ENCODE results near the gene GSK3B. TPM values are rescaled to one million over a fixed set of nuclear protein-coding genes. Genes with fewer than 3 reads are reported as not detected.
"Not testable (repeated sequence)": the region's sequence is repeated elsewhere in the genome, so short reads cannot be mapped to it uniquely, and the experiment has no call there.

Gene GSK3B
- total RNA-seq, 1 donor from 2014 or later, result 28.1 TPM

DNA sequence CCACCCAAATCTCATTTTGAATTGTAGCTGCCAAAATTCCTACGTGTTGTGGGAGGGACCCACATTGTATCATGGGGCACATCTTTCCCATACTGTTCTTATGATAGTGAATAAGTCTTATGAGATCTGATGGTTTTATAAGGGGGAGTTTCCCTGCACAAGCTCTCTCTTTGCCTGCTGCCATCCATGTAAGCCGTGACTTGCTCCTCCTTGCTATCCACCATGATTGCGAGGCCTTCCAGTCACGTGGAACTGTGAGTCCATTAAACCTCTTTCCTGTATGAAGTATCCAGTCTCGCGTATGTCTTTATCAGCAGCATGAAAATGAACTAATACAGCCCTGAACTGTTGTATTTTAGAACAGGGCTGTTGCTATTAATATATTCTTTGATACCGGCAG, 40.6 kb downstream of the GSK3B start:
- not testable (repeated sequence) for DNase-seq (ENCODE audit: low read depth in 2 of 2)

DNA sequence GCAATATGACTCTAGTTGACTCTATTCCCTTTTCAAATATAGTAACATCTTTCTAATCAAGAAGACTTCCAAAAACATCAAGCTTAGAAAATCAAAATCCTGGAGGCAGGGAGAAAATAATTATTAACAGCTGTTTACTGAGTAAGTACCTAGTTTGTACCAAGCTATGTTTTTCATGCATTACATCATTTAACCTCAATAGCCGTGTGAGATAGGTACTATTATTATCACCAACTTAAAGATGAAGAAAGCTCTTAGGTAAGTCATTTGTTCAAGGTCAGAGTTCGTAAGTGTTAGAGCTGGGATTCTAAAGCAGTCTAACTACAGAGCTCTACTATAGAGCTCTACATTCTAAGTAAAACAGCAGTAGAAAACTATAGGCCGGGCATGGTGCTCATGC, 41.6 kb downstream of the GSK3B start:
- DNase-seq (ENCODE audit: low read depth in 2 of 2), result no peak

DNA sequence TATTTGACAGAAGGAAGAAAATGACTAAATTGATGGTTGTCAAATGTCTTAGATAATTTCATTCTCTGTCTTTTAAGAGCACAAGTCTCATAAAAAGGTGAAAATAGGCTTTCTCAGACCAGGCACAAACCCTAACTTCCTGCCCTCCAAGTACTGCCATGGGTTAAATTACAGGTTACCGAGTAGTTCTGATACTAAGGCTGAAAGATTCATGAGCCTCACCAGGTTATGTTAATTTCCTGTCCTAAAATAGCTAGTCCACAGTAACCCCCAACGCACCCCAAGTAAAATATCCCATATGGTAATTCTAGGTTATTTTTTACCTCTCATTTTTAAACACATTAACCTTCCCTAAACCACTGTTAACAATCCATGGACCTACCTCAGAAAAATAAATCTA, 42.0 kb downstream of the GSK3B start:
- DNase-seq (ENCODE audit: low read depth in 2 of 2), result no peak

DNA sequence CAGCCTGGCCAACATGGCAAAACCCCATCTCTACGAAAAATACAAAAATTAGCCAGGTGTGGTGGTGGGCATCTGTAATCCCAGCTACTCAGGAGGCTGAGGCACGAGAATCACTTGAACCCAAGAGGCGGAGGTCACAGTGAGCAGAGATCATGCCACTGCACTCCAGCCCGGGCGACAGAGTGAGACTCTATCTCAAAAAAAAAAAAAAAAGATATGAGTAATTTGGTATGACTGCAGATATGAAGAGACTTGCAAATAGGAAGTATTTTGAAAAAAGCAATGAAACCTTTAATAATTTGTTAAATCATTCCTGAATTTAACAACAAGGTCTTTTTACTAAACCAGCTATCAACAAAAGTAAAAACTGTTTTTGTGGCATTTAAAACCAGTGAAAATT, 42.7 kb downstream of the GSK3B start:
- not testable (repeated sequence) for DNase-seq (ENCODE audit: low read depth in 2 of 2)

DNA sequence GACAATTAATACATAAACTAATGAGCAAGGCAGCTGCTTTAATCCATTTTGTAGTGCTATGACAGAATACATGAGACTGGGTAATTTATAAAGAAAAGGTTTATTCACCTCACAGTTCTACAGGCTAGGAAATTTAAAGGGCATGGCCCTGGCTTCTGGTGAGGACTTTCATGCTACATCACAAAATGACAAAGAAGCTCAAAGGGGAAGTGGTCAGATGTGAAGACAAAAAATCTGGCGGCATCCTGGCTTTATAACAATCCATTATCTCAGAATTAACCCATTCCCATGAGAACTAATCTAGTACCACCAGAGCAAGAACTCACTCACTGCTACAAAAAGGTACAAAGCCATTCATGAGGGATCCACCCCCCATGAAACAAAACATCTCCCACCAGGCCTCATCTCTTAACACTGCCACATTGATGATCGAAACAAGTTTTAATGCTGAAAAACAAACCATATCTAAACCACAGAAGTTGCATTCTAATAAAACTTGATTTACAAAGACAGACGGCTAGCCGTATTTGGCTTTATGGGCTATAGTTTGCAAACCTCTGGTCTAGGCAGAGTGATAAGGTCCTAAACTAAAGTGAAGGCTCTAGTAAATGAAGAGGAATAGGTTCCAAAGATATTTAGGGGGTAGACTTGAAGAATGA, 44.2 kb downstream of the GSK3B start:
- DNase-seq (ENCODE audit: low read depth in 2 of 2), result no peak

DNA sequence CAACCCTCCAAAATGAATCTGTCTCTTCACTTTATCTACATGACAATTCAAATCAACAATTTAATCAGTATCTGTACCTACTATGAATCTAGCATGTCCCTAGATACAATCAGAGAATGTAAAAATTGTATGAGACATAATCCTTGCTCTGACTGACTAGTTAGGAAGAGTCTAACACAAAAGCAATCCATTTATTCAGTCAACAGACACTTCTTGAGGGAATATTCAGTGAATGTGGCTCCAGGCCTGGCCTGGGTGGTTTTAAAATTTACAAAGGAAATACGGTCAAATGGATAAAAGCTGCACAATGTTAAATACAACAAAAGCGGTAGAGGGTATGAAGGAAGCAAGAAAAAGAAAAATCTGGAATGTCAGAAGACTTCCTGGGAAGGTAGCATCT, 45.2 kb downstream of the GSK3B start:
- no peak for DNase-seq (ENCODE audit: low read depth in 2 of 2)

DNA sequence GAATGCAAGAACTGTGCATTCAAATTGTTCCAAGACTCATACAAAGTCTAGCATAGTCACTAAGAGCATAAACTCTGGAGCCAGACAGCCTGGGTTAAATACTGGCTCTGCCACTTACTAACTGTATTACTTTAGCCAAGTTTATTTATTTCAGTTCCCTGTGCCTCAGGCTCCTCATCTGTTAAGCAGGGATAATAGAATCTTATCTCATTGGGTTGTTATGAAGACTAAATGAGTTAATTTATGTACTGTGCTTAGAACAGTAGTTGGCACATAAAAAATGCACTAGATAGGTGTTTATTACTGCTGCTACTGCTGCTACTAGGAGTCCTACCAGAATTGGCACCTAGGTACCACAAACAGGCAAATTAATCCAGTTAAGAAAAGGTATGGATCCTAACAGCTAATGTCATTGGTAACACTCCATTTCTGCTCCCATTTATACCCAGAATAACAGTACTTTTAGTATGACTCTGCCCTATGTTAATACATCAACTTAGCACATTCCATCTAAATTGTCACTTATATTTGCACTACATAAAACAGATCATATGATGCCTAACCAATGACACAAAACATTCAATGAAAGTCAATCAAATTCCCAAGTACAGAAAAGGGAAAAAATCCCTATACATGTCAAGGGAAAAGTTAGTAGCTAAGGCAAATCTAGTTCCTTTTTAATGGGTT, 45.7 kb downstream of the GSK3B start:
- no peak for DNase-seq (ENCODE audit: low read depth in 2 of 2)

DNA sequence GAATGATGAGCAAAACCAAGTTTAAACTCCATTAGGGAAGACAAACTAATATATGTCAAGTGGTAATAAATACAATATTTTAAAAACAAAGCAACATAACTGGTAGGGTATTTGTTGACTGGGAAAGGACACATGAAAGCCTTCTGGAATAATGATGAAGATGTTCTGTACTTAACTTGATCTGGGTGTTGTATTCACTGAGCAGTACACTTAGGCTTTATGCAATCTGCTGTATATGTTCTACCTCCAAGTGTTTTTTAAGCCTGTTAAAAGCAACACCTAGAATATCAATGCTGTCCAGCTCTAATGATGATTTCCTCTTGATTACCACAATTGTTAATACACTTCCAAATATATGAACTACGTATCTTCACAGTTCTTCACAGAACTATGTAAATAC, 46.6 kb downstream of the GSK3B start:
- DNase-seq (ENCODE audit: low read depth in 2 of 2), result no peak

DNA sequence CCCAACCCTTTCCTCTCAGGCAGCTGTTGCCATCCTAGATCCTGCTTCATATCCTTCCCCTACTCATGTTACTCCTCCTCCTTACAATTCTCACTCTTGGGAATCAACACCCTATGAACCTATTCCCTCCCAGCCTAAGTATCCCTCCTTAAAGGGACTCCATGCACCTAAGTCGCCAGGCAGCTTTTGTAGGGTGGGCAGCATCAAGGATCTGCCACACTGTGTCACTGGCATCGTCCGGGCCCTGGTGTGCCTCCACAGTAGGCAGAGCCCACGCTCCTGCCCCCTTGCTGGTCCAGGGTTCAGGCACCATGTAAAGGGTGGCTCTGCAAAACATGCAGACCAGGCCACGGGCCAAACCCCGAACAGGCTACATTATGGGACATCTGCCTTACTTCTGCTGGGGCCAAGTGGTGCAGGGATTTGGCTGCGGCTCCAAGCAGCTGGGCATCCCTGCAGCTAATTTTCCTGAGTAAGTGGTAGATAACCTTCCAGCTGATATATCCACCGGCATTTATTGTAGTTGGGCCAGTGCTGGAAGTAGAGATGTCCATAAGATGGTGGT, 53.4 kb downstream of the GSK3B start:
- DNase-seq (ENCODE audit: low read depth in 2 of 2), result no peak

DNA sequence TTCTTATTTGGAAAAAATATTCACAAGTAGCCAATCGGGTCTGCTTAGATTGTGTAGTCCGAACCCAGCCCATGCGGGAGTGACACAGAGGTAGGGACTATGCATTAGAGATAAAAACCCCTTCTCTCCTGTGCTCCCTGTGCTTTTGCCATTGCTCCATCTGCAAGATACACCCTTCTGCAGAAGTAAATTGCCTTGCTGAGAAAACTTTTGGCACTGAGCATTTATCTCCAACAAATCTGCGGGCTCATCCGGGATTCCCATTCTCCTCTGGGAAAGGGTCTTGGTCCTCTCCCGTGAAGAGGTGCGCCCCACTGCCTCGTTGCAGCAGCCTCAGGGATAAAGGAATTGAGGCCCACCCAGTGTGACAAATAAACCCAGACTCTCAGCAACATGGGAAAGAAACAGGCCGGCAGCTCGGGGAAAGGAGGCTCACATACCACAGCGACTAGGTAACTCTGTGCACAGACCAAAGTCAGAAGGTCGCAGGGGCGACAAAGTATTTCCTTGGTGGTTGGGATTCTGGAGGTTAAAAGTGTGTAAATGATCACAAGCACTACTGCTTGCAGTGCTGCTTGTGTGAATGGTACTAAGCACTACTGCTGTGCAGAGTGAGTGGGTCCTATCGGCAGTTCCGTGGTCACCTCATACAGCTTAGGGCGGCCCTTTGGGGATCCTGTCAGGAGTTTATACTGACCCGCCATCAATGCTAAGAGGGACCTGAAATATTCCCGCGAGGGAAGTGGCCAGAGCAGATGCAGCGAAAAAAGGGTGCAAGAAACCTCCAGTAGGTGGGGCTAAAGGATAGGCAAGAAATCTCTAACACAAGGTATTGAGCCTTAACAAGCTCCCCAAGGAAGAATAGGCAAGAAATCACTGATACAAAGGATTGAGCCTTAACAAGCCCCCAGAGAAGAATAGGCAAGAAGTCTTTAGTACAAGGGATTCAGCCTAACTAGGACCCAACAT, 54.3 kb downstream of the GSK3B start:
- DNase-seq (ENCODE audit: low read depth in 2 of 2), result no peak

DNA sequence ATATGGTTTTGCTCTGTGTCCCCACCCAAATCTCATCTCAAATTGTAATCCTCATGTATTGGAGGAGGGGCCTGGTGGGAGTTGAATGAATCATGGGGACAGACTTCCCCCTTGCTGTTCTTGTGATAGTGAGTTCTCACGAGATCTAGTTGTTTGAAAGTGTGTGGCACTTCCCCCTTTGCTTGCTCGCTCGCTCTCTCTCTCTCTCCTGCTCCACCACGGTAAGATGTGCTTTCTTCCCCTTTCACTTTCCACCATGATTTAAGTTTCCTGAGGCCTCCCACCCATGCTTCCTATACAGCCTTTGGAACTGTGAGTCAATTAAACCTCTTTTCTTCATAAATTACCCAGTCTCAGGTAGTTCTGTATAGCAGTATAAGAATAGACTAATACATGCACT, 60.7 kb downstream of the GSK3B start:
- DNase-seq (ENCODE audit: low read depth in 2 of 2), result no peak

DNA sequence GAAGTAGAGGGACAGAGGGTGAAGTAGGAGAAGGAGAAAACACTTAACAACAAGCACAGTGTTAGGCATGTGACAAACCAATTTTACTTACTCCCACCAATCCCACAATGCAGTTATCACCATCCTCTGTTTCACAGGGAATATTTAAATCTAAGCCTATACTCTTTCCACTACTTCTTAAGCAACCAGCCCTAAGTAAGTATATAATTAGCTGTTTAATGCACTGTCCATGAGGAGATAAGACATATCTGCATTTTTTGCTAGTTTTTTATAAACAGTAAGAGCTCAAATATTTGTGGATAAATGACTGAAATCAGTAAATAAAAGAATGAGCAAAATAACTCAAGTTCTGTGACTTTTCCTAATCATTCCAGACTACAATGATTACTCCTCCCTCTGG, 62.7 kb downstream of the GSK3B start:
- DNase-seq (ENCODE audit: low read depth in 2 of 2), result no peak

DNA sequence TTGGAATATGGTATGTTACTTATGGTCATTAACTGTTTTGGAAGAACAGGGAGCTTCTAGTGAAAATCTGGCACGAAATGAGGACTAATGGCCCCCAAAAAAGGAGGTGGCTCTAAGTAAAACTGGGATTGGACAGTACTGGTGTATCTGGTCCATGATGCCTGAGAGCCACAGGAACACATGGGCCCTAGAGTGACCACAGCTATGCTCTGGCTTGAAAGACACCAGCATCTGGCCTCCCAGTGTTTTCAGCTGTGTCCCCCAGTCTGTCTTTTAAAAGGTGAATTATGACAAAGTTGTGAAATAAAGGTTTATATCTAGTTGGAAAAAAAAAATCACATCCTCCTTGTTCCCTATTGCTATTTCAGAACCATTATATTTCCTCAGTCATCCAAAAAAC, 64.5 kb downstream of the GSK3B start:
- no peak for DNase-seq (ENCODE audit: low read depth in 2 of 2)

DNA sequence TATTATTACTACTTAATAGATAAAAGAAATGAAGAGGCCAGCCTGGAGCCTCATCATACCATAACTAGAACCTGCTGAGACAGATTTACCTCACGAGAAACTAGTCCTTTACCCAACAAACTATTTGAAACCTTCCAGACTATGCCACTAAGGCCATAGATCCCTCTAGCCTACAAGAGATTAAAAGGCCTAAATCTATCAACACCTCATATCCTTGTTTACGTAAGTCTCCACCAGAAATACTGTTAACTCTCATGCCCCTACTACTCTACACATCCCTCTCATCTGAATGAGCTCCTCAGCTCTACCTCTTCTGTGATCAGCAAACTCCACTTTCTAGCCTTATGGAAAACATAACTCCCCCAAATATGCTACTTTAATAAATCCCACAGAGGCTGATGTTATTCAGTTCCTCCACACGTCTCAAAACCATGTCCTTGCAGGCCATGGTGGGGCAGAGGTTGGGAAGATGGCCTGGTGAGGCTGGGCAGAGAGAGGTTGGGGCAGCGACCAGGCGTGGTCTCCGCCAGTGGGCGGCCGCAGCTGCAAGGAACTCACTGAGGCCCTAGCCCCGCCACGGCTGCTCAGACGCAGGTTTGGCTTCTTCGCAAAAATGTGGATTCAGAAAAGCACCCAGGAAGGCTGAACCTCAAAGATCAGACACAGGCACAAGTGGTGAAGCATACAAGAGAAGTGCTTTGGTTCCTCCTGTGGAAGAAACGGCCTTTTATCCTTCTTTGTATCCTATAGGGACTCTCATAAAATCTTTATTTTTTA, 65.8 kb downstream of the GSK3B start:
- no peak for DNase-seq (ENCODE audit: low read depth in 2 of 2)

DNA sequence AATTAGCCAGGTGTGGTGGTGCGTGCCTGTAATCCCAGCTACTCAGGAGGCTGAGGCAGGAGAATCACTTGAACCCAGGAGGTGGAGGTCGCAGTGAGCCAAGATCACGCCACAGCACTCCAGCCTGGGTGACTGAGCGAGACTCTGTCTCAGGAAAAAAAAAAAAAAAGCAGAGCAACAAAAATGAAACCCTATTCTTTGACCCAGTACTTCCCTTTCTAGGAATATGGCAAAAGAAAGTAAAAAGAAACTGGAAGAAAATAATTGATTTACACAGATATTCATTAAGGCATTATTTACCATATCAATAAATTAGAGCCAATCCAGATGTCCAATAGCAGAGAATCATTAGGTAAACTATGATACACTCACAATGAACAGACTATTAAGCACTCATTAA, 67.0 kb downstream of the GSK3B start:
- DNase-seq (ENCODE audit: low read depth in 2 of 2), result no peak

DNA sequence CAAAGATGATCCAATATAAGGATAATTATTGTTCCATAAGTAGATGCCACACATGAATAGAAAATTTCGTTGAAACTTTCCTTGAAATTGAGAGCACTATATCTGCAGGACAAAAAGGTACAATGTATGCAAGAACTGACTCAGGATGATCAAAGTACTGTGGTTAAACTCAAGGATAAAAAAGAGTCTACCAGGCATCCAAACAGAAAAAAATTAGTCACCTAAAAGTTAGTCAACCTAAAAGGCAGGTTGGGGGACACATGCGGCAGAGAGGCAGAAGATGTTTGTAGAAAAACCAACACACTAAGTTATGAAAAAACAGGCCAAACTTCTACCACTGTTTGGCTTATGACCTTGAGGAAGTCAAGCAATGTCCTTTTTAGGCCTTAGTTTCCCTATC, 68.7 kb downstream of the GSK3B start:
- DNase-seq (ENCODE audit: low read depth in 2 of 2), result no peak

DNA sequence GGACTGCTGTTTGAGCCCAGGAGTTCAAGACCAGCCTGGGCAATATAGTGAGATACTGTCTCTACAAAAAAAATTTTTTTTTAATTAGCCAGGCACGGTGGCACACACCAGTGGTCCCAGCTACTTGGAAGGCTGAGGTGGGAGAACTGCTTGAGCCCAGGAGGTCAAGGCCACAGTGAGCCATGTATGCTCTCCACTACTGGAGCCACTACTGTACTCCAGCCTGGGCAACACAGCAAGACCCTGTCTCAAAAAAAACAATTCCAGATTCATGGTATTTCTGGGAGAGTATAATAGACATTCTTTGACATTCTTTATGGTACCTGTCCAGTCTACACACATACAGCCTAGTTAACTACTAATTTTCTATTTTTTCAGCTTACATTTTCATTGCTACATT, 70.1 kb downstream of the GSK3B start:
- no peak for DNase-seq (ENCODE audit: low read depth in 2 of 2)

DNA sequence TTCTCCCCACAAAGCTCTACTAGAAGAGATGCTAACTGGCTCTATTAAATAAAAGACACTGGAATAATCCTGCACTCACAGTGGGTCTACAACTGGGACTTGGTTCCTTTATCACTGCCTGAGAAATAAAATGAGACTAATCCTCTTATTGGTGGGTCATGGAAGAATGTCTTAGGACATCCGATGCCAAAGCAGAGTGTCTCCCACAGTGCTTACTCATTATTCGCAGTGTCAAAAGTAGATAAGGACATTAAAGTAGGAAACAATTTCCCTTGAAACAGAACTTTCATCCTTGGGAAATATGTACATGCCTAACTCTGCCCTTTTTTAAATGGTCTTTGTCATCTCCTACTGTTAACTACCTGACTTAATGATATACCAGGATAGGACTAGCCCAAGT, 71.5 kb downstream of the GSK3B start:
- DNase-seq (ENCODE audit: low read depth in 2 of 2), result no peak

DNA sequence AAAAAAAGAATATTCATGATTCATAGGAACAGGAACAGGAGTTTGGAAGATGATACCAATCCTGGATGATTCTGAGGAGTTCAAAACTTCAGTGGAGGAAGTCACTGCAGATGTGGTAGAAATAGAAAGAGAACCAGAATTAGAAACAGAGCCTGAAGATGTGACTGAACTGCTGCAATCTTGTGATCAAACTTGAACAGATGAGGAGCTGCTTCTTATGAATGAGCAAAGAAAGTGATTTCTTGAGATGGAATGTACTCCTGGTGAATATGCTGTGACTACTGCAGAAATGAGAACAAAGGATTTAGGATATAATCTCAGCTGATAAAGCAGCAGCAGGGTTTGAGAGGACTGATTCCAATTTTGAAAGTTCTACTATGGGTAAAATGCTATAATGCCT, 72.7 kb downstream of the GSK3B start:
- no peak for DNase-seq (ENCODE audit: low read depth in 2 of 2)

DNA sequence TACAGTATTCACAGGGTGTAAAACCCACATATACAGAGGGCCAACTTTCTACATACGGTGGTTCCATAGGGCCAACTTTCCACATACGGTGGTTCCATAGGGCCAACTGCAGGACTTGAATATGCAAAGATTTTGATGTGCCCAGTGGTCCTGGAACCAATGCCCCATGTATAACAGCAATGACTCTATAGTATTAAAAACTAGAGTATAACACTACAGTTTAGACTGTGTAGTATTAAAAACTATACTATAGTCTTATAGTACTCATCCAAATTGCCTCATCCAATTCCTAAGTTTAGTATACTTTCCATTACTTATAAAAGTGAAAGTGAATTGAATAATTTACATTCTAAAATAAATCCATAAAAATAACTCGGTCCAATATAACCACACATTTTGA, 75.9 kb downstream of the GSK3B start:
- DNase-seq (ENCODE audit: low read depth in 2 of 2), result no peak

DNA sequence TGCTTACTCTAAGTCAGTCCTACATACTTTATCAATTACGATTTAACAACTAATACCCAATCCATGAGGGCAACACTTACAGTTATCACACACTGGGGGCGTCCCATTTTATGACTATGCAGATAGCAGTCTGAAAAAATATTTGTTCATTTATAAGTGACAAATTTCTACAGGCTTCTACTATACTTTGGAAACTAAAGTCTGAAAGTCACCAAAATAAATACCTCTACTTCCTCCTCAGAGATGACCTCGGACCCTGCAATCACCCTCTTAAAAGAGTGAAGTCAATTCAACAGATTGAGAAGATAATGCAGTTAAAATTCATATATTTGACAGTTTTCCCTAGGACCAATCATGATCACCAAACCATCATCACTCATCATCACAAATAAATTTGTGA, 76.6 kb downstream of the GSK3B start:
- DNase-seq (ENCODE audit: low read depth in 2 of 2), result no peak
